Keratinocyte (primary cell): ENCODE data around the gene SPATA32. TPM values are rescaled to one million over a fixed set of nuclear protein-coding genes. Genes with fewer than 3 reads are reported as not detected.

ENCODE experiments used
- DNase-seq: peaks from one replicate; pipeline ENCODE4 v3.0.0-alpha.2; 2011; ENCODE audit warnings: low read depth, missing footprints, low spot score
- FAIRE-seq: peaks from 2 replicates; lab custom pipeline; 2011; peaks lifted over from hg19 to GRCh38; lab: Jason Lieb, UNC
- H2AFZ ChIP-seq: 2 replicates; pipeline ENCODE4 v1.6.0; 2012; ENCODE audit warnings: low read length, control low read depth, inconsistent platforms; ENCODE audit not compliant: control insufficient read depth
- H3K27ac ChIP-seq: 2 replicates; pipeline ENCODE4 v1.5.1; 2011; ENCODE audit warnings: low read length; ENCODE audit not compliant: control insufficient read depth, insufficient read depth
- H3K27me3 ChIP-seq: 3 replicates; pipeline ENCODE4 v1.6.0; 2011; ENCODE audit warnings: low read length; ENCODE audit not compliant: control insufficient read depth, insufficient read depth; ENCODE audit errors: extremely low read depth
- H3K36me3 ChIP-seq, 2 experiments: 2 replicates in 1 of 2; 3 replicates in 1 of 2; pipeline ENCODE4 v1.5.1; 2011; ENCODE audit warnings: low read length in 2 of 2, mild to moderate bottlenecking in 1 of 2; ENCODE audit not compliant: control insufficient read depth in 2 of 2, insufficient read depth in 2 of 2; ENCODE audit errors: extremely low read depth in 1 of 2
- H3K4me1 ChIP-seq: 3 replicates; pipeline ENCODE4 v1.5.1; 2011; ENCODE audit warnings: low read length; ENCODE audit not compliant: control insufficient read depth, insufficient read depth; ENCODE audit errors: extremely low read depth
- H3K4me2 ChIP-seq: 3 replicates; pipeline ENCODE4 v1.6.0; 2011; ENCODE audit warnings: low read depth, low read length; ENCODE audit not compliant: control insufficient read depth, insufficient read depth; ENCODE audit errors: extremely low read depth
- H3K4me3 ChIP-seq, 3 experiments: fragments of 200-600 bp in 1 of 3; sonication (generic) in 1 of 3; 2 replicates in 2 of 3; 3 replicates in 1 of 3; pipeline ENCODE4 v1.5.1; 2011 to 2016; ENCODE audit warnings: low read length in 3 of 3, mild to moderate bottlenecking in 3 of 3, control low read depth in 2 of 3, inconsistent platforms in 1 of 3, low read depth in 1 of 3, mixed read lengths in 1 of 3, mixed run types in 1 of 3, moderate library complexity in 1 of 3; ENCODE audit not compliant: control insufficient read depth in 2 of 3, insufficient read depth in 2 of 3; ENCODE audit errors: extremely low read depth in 1 of 3
- H3K79me2 ChIP-seq: 2 replicates; pipeline ENCODE4 v1.6.0; 2012; ENCODE audit warnings: low read length; ENCODE audit not compliant: control insufficient read depth, insufficient read depth
- H3K9ac ChIP-seq: 3 replicates; pipeline ENCODE4 v1.6.0; 2011; ENCODE audit warnings: low read length; ENCODE audit not compliant: control insufficient read depth, insufficient read depth; ENCODE audit errors: extremely low read depth
- H3K9me1 ChIP-seq: 3 replicates; pipeline ENCODE4 v1.6.0; 2011; ENCODE audit warnings: low read length; ENCODE audit not compliant: control insufficient read depth, insufficient read depth; ENCODE audit errors: extremely low read depth
- H3K9me3 ChIP-seq: 2 replicates; pipeline ENCODE4 v1.5.1; 2012; ENCODE audit warnings: low read depth, low read length; ENCODE audit not compliant: control insufficient read depth
- H4K20me1 ChIP-seq: 3 replicates; pipeline ENCODE4 v1.6.0; 2011; ENCODE audit warnings: low read length; ENCODE audit not compliant: control insufficient read depth, insufficient read depth; ENCODE audit errors: extremely low read depth
- EZH2 ChIP-seq: IDR thresholded peaks from one replicate; pipeline ENCODE4 v1.6.1; 2012; ENCODE audit warnings: inconsistent platforms, mild to moderate bottlenecking, low read length, moderate library complexity
- dilution Hi-C: fragments of 300-500 bp; cut with MboI; formaldehyde crosslinking; loops from one replicate; pipeline ENCODE4 v1.7.0; 2020; ENCODE audit warnings: low sequenced_read_pairs; ENCODE audit not compliant: extremely low pct_ligation_motif_present
- polyA plus RNA-seq, 5 experiments: library from polyadenylated mRNA; depleted of rRNA in 3 of 5; stranded (reverse) in 3 of 5; stranded (forward) in 1 of 5; unstranded in 1 of 5; fragments of >200 nt; gene quantifications; 1 replicate in 1 of 5; 2 replicates in 3 of 5; 3 replicates in 1 of 5; pipeline versions ENCODE4 v1.2.1 to v1.2.3, GENCODE V29; 2011 to 2012; ENCODE audit warnings: missing spikeins in 2 of 5, low read depth in 1 of 5, low replicate concordance in 1 of 5
- TF ChIP-seq, protein P1 (sequence below), 3 experiments: IDR thresholded peaks in 1 of 3; conservative IDR thresholded peaks in 1 of 3; optimal IDR thresholded peaks in 1 of 3; 2 replicates in 2 of 3; 3 replicates in 1 of 3; pipeline versions ENCODE3 to v1.5.1; 2011; ENCODE audit warnings: low read length in 3 of 3, mild to moderate bottlenecking in 3 of 3, moderate library complexity in 2 of 3, control low read depth in 1 of 3, inconsistent platforms in 1 of 3; ENCODE audit not compliant: insufficient read depth in 2 of 3; ENCODE audit errors: extremely low read depth in 1 of 3

SPATA32 gene
- polyA plus RNA-seq, 1 donor (not counting 4 experiments of a cell fraction or from before 2014, with no cell fraction given): not detected

GRCh38 chr17:45307290-45308015, 45.6 kb upstream of the SPATA32 start:
- H2AFZ ChIP-seq: no peak overlapping the region
- H3K4me3 ChIP-seq: peak overlapping the region in 1 of 3 experiments; percentile 36
- peak overlapping the region; percentile 59 for H3K9ac ChIP-seq
- H3K9me3 ChIP-seq: no peaks in the 10 kb centered on the region
- peaks cover 17% of the 10 kb centered on the region for H3K9me1 ChIP-seq
- TF ChIP-seq EZH2: no peak
- TF ChIP-seq, protein P1, sequence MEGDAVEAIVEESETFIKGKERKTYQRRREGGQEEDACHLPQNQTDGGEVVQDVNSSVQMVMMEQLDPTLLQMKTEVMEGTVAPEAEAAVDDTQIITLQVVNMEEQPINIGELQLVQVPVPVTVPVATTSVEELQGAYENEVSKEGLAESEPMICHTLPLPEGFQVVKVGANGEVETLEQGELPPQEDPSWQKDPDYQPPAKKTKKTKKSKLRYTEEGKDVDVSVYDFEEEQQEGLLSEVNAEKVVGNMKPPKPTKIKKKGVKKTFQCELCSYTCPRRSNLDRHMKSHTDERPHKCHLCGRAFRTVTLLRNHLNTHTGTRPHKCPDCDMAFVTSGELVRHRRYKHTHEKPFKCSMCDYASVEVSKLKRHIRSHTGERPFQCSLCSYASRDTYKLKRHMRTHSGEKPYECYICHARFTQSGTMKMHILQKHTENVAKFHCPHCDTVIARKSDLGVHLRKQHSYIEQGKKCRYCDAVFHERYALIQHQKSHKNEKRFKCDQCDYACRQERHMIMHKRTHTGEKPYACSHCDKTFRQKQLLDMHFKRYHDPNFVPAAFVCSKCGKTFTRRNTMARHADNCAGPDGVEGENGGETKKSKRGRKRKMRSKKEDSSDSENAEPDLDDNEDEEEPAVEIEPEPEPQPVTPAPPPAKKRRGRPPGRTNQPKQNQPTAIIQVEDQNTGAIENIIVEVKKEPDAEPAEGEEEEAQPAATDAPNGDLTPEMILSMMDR (optimal IDR thresholded peaks at IDR 0.05 in 1 of 3, IDR thresholded peaks at IDR 0.05 in 1 of 3, conservative IDR thresholded peaks at IDR 0.05 in 1 of 3; ENCODE audit: extremely low read depth in 1 of 3, insufficient read depth in 2 of 3, low read length in 3 of 3): no peak
- DNase-seq (no peak), FAIRE-seq (no peak)
- peaks cover 59% of the 10 kb centered on the region for H3K4me1 ChIP-seq
- H3K36me3 ChIP-seq: peaks cover 17 to 32% of the 10 kb centered on the region in 2 experiments
- peaks cover 85% of the 10 kb centered on the region for H3K79me2 ChIP-seq
- peak overlapping the region; percentile 83 for H3K27ac ChIP-seq
- peak overlapping the region; percentile 63 for H3K4me2 ChIP-seq
- H4K20me1 ChIP-seq: peaks cover 32% of the 10 kb centered on the region
- H3K27me3 ChIP-seq: no peaks in the 10 kb centered on the region
- dilution Hi-C loops: no loop called here

- peaks cover 14 to 32% of the 10 kb centered on the region in 2 experiments for H3K36me3 ChIP-seq
- dilution Hi-C loops: no loop called here
- peaks cover 84% of the 10 kb centered on the region for H3K79me2 ChIP-seq
- no peak overlapping the region for H3K9ac ChIP-seq
- no peak overlapping the region for H3K4me2 ChIP-seq
- FAIRE-seq (no peak), DNase-seq (no peak)
- H3K9me1 ChIP-seq: peaks cover 16% of the 10 kb centered on the region
- H3K4me3 ChIP-seq: no peak overlapping the region
- H3K27me3 ChIP-seq: no peaks in the 10 kb centered on the region
- no peaks in the 10 kb centered on the region for H3K9me3 ChIP-seq
- no peak overlapping the region for H2AFZ ChIP-seq
- TF ChIP-seq, protein P1 (optimal IDR thresholded peaks at IDR 0.05 in 1 of 3, IDR thresholded peaks at IDR 0.05 in 1 of 3, conservative IDR thresholded peaks at IDR 0.05 in 1 of 3; ENCODE audit: extremely low read depth in 1 of 3, insufficient read depth in 2 of 3, low read length in 3 of 3): no peak
- no peak for TF ChIP-seq EZH2
- peaks cover 24% of the 10 kb centered on the region for H4K20me1 ChIP-seq
- H3K4me1 ChIP-seq: peaks cover 56% of the 10 kb centered on the region
- H3K27ac ChIP-seq: no peak overlapping the region
Measured at GRCh38 chr17:45306623-45307022, 44.7 kb upstream of the SPATA32 start.
